Natural killer cell (primary cell): ENCODE results near the gene INPP5D. TPM values are rescaled to one million over a fixed set of nuclear protein-coding genes. Genes with fewer than 3 reads are reported as not detected.

Experiments
- ATAC-seq, 3 donors: fragments of 150-1000 bp in 2 of 3; fragments of 200-7000 bp in 1 of 3; cut with Tn5 transposase; 1 replicate in 1 of 3; 2 replicates in 2 of 3; pipeline ENCODE4 v1.10.0; 2021; ENCODE audit warnings: mild to moderate bottlenecking in 2 of 3, moderate library complexity in 2 of 3
- DNase-seq, 2 donors: peaks; one replicate each; pipeline versions ENCODE4 v3.0.0 to v3.0.0-alpha.2; 2013 to 2021; ENCODE audit warnings: mixed read lengths in 1 of 2
- H3K27ac ChIP-seq: one replicate; pipeline ENCODE4 v1.5.1; 2013; ENCODE audit warnings: mild to moderate bottlenecking, low read length
- H3K27me3 ChIP-seq: one replicate; pipeline ENCODE4 v1.6.1; 2013; ENCODE audit warnings: low read length; ENCODE audit not compliant: control insufficient read depth, insufficient read depth
- H3K36me3 ChIP-seq: one replicate; pipeline ENCODE4 v1.6.1; 2013; ENCODE audit warnings: low read length; ENCODE audit not compliant: control insufficient read depth, insufficient read depth
- H3K4me1 ChIP-seq: one replicate; pipeline ENCODE4 v1.6.1; 2013; ENCODE audit warnings: low read length; ENCODE audit not compliant: control insufficient read depth, insufficient read depth
- H3K4me3 ChIP-seq: one replicate; pipeline ENCODE4 v1.5.1; 2013; ENCODE audit warnings: low read length
- H3K9me3 ChIP-seq: one replicate; pipeline ENCODE4 v1.6.1; 2013; ENCODE audit warnings: low read length; ENCODE audit not compliant: control insufficient read depth, insufficient read depth
- H3K27ac Mint-ChIP-seq, 2 donors: one replicate each; pipeline ENCODE4 v1.8.0; 2022; ENCODE audit warnings: mild to moderate bottlenecking in 2 of 2, mixed read lengths in 2 of 2, moderate library complexity in 1 of 2
- H3K27me3 Mint-ChIP-seq, 2 donors: one replicate each; pipeline ENCODE4 v1.8.0; 2022; ENCODE audit warnings: low read depth in 2 of 2, mixed read lengths in 2 of 2
- H3K36me3 Mint-ChIP-seq: one replicate; pipeline ENCODE4 v1.8.0; 2022; ENCODE audit warnings: mixed read lengths
- H3K4me1 Mint-ChIP-seq, 2 donors: one replicate each; pipeline ENCODE4 v1.8.0; 2022; ENCODE audit warnings: mixed read lengths in 2 of 2
- H3K4me3 Mint-ChIP-seq: one replicate; pipeline ENCODE4 v1.8.0; 2022; ENCODE audit warnings: mild to moderate bottlenecking, moderate library complexity, mixed read lengths
- H3K9me3 Mint-ChIP-seq, 2 donors: one replicate each; pipeline ENCODE4 v1.8.0; 2022; ENCODE audit warnings: mixed read lengths in 2 of 2
- WGBS: methylation state at CpG from one replicate; pipeline ENCODE4 v1.1.7; 2013; ENCODE audit warnings: missing lambda C conversion rate; ENCODE audit not compliant: insufficient coverage; 5-methylcytosine and 5-hydroxymethylcytosine counted together
- intact Hi-C: fragments of 100-400 bp; cut with micrococcal nuclease; formaldehyde crosslinking; loops from one replicate; pipeline ENCODE4 v1.14.2; 2022
- total RNA-seq, 4 donors: library from RNA; stranded (reverse); fragments of 120-200 nt in 1 of 4; gene quantifications; one replicate each; pipeline versions ENCODE4 v1.2.3 to v1.2.4, GENCODE V29; 2013 to 2022
- TF ChIP-seq, protein P1 (sequence below): fragments of 200-600 bp; IDR thresholded peaks from one replicate; pipeline ENCODE4 v1.8.0; 2022; ENCODE audit warnings: antibody characterized with exemption

Gene INPP5D
- total RNA-seq, 3 donors from 2014 or later (not counting 1 experiment from before 2014, with no cell fraction given): 385 to 498 (median 497) TPM

DNA sequence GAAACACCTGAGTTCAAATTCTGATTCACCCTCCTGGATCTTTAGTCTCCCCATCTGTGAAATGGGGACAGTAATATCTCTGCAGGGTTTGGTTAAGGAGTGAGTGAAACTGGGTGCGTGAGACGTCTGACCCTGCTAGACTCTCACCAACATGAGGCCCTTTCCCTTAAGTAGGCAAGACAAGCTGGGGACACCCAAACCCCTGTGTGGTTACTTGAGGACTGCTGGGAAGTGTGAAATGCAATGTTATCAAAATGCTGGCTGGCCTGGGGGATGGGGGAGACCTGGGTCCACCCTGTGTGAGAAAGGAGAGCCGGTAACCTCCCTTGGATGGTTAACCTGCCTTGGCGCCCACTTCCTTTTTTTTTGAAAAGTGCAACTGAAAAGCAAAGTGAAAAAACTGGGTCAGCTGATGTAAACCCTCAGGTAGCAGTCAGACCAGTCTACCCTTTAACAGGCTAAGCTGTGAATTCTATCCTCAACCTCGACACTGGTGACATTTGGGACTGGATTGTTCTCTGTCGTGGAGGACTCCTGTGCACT, 82.3 kb downstream of the INPP5D start:
- peak overlapping the region; percentile 51 for H3K27ac ChIP-seq
- Mint-ChIP-seq H3K4me1 (peaks cover 55 to 59% of the 10 kb centered on the region in 2 donors), H3K4me3 (peak overlapping the region; percentile 57), H3K27me3 (no peaks in the 10 kb centered on the region), H3K27ac (peak overlapping the region; percentile 77 to 92), H3K36me3 (peaks cover 19% of the 10 kb centered on the region), H3K9me3 (peaks cover 0 to 11% of the 10 kb centered on the region in 2 donors)
- intact Hi-C loops: no loop called here
- ATAC-seq: peak; percentile 69 to 80 (median 72)
- no peaks in the 10 kb centered on the region for H3K27me3 ChIP-seq
- DNase-seq: peak; percentile 33 to 60
- peaks cover 69% of the 10 kb centered on the region for H3K36me3 ChIP-seq
- WGBS: 11% methylated on average over 4 of the region's 6 CpGs
- H3K4me3 ChIP-seq: no peak overlapping the region
- H3K4me1 ChIP-seq: peaks cover 40% of the 10 kb centered on the region
- H3K9me3 ChIP-seq: no peaks in the 10 kb centered on the region
- TF ChIP-seq, protein P1, sequence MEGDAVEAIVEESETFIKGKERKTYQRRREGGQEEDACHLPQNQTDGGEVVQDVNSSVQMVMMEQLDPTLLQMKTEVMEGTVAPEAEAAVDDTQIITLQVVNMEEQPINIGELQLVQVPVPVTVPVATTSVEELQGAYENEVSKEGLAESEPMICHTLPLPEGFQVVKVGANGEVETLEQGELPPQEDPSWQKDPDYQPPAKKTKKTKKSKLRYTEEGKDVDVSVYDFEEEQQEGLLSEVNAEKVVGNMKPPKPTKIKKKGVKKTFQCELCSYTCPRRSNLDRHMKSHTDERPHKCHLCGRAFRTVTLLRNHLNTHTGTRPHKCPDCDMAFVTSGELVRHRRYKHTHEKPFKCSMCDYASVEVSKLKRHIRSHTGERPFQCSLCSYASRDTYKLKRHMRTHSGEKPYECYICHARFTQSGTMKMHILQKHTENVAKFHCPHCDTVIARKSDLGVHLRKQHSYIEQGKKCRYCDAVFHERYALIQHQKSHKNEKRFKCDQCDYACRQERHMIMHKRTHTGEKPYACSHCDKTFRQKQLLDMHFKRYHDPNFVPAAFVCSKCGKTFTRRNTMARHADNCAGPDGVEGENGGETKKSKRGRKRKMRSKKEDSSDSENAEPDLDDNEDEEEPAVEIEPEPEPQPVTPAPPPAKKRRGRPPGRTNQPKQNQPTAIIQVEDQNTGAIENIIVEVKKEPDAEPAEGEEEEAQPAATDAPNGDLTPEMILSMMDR: no peak

DNA sequence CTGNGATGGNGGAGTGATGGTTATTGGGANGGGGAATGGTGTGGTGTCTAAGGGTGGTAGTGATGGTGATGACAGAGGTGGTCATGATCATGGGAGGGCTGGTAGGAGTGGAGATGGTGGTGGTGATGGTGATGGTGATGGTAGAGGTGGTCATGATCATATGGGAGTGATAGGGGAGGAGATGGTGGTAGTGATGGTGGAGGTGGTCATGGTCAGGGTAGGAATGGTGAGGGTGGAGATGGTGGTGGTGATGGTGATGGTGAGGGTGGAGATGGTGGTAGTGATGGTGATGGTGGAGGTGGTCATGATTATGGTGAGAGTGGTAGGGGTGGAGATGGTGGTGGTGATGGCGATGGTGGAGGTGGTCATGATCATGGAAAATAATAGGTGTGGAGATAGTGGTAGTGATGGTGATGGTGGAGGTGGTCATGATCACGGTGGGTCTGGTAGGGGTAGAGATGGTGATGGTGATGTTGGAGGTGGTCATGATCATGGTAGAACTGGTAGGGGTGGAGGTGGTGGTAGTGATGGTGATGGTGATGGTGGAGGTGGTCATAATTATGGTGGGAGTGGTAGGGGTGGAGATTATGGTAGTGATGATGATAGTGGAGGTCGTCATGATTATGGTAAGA, 83.7 kb downstream of the INPP5D start:
- peaks cover 40% of the 10 kb centered on the region for H3K4me1 ChIP-seq
- H3K36me3 ChIP-seq: peaks cover 81% of the 10 kb centered on the region
- no peak for DNase-seq
- Mint-ChIP-seq H3K27me3 (no peaks in the 10 kb centered on the region), H3K4me1 (peaks cover 64 to 66% of the 10 kb centered on the region in 2 donors), H3K27ac (peak overlapping the region; percentile 77 to 92), H3K4me3 (peak overlapping the region; percentile 38), H3K36me3 (peaks cover 19% of the 10 kb centered on the region), H3K9me3 (peaks cover 0 to 11% of the 10 kb centered on the region in 2 donors)
- 73% methylated on average over 3 of the region's 3 CpGs for WGBS
- no peak overlapping the region for H3K4me3 ChIP-seq
- intact Hi-C loops: no loop called here
- H3K27ac ChIP-seq: peak overlapping the region; percentile 27
- no peaks in the 10 kb centered on the region for H3K27me3 ChIP-seq
- ATAC-seq: no peak
- H3K9me3 ChIP-seq: no peaks in the 10 kb centered on the region
- TF ChIP-seq, protein P1: no peak

DNA sequence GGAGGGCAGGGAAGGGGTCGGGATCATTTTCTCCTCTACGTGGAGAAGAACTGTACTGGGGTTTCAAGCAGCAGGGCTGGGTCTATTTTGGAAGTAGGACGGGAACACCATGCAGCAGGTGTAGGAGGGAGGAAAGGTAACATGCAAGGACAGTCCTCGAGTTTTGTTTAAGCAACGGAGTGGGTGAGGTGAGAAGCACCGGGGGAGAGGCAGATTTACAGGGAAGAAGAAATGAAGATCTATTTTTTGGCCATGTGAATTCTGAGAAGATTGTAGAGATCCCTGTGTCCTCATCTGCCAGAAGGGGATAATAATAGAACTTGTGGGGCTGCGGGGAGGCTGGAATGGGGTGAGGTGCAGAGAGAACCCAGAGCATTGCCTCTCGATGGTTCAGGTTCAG, 85.6 kb downstream of the INPP5D start:
- WGBS: 99% methylated on average over 8 of the region's 8 CpGs

More for the DNA sequence above, 85.6 kb downstream of the INPP5D start:
- no peak overlapping the region for H3K4me3 ChIP-seq
- Mint-ChIP-seq H3K27ac (peak overlapping the region; percentile 77 to 92), H3K4me3 (no peak overlapping the region), H3K36me3 (peaks cover 28% of the 10 kb centered on the region), H3K27me3 (no peaks in the 10 kb centered on the region), H3K4me1 (peaks cover 72 to 73% of the 10 kb centered on the region in 2 donors), H3K9me3 (peaks cover 0 to 11% of the 10 kb centered on the region in 2 donors)
- TF ChIP-seq, protein P1: no peak
- H3K27ac ChIP-seq: no peak overlapping the region
- no peaks in the 10 kb centered on the region for H3K9me3 ChIP-seq
- intact Hi-C loops: no loop called here
- H3K36me3 ChIP-seq: peaks cover 83% of the 10 kb centered on the region
- no peaks in the 10 kb centered on the region for H3K27me3 ChIP-seq
- DNase-seq (no peak), ATAC-seq (no peak)
- H3K4me1 ChIP-seq: peaks cover 42% of the 10 kb centered on the region
